Mesendoderm (in vitro differentiated cells): ENCODE results near the gene WSB2.

Source experiments
- DNase-seq: peaks from one replicate; pipeline ENCODE4 v3.0.0; 2013
- H2AK5ac ChIP-seq: 2 replicates; pipeline ENCODE4 v1.6.1; 2013; ENCODE audit warnings: low read length, inconsistent platforms
- H2BK120ac ChIP-seq: 2 replicates; pipeline ENCODE4 v1.6.1; 2013; ENCODE audit warnings: low read depth, mild to moderate bottlenecking, low read length, moderate library complexity, mixed read lengths
- H2BK15ac ChIP-seq: replicated peaks from 2 replicates; pipeline ENCODE4 v1.6.1; 2013; ENCODE audit warnings: low read depth, mild to moderate bottlenecking, moderate library complexity
- H2BK5ac ChIP-seq: 2 replicates; pipeline ENCODE4 v1.6.1; 2013; ENCODE audit warnings: low read length, inconsistent platforms
- H3K18ac ChIP-seq: 2 replicates; pipeline ENCODE4 v1.6.1; 2013; ENCODE audit warnings: mild to moderate bottlenecking, low read length, mixed read lengths
- H3K23ac ChIP-seq: one replicate; pipeline ENCODE4 v1.6.1; 2013; ENCODE audit warnings: low read length
- H3K27ac ChIP-seq: 2 replicates; pipeline ENCODE4 v1.5.1; 2013; ENCODE audit warnings: low read depth, mild to moderate bottlenecking, inconsistent platforms, low read length, moderate library complexity
- H3K27me3 ChIP-seq: 2 replicates; pipeline ENCODE4 v1.6.1; 2013; ENCODE audit warnings: low read length, control low read depth, mild to moderate bottlenecking, inconsistent platforms; ENCODE audit not compliant: insufficient read depth, poor library complexity
- H3K36me3 ChIP-seq: 2 replicates; pipeline ENCODE4 v1.6.1; 2013; ENCODE audit warnings: low read length, inconsistent platforms; ENCODE audit not compliant: control insufficient read depth, insufficient read depth
- H3K4ac ChIP-seq: one replicate; pipeline ENCODE4 v1.6.1; 2013; ENCODE audit warnings: low read depth, mild to moderate bottlenecking, low read length, moderate library complexity
- H3K4me1 ChIP-seq: 2 replicates; pipeline ENCODE4 v1.6.1; 2013; ENCODE audit warnings: low read depth, low read length, inconsistent platforms; ENCODE audit not compliant: control insufficient read depth
- H3K4me2 ChIP-seq: 2 replicates; pipeline ENCODE4 v1.6.1; 2013; ENCODE audit warnings: low read length
- H3K4me3 ChIP-seq: 2 replicates; pipeline ENCODE4 v1.5.1; 2013; ENCODE audit warnings: mild to moderate bottlenecking, low read length
- H3K56ac ChIP-seq: one replicate; pipeline ENCODE4 v1.6.1; 2013; ENCODE audit warnings: low read length
- H3K79me1 ChIP-seq: 2 replicates; pipeline ENCODE4 v1.6.1; 2013; ENCODE audit warnings: low read length, inconsistent platforms
- H3K79me2 ChIP-seq: 2 replicates; pipeline ENCODE4 v1.6.1; 2013; ENCODE audit warnings: mild to moderate bottlenecking, low read length; ENCODE audit not compliant: control insufficient read depth, insufficient read depth
- H3K9ac ChIP-seq: 2 replicates; pipeline ENCODE4 v1.6.1; 2013; ENCODE audit warnings: low read length, inconsistent platforms
- H4K5ac ChIP-seq: one replicate; pipeline ENCODE4 v1.6.1; 2013; ENCODE audit warnings: low read length
- H4K8ac ChIP-seq: one replicate; pipeline ENCODE4 v1.6.1; 2013; ENCODE audit warnings: low read depth, mild to moderate bottlenecking, control low read depth, low read length, moderate library complexity
- WGBS: extraction: QIAGEN DNeasy Blood & Tissue Kit; methylation state at CpG from one replicate; pipeline ENCODE4 v1.1.7; 2013; ENCODE audit warnings: low lambda C conversion rate, missing lambda C conversion rate; ENCODE audit not compliant: insufficient coverage; ENCODE audit errors: extremely low coverage; 5-methylcytosine and 5-hydroxymethylcytosine counted together

WSB2 gene

DNA sequence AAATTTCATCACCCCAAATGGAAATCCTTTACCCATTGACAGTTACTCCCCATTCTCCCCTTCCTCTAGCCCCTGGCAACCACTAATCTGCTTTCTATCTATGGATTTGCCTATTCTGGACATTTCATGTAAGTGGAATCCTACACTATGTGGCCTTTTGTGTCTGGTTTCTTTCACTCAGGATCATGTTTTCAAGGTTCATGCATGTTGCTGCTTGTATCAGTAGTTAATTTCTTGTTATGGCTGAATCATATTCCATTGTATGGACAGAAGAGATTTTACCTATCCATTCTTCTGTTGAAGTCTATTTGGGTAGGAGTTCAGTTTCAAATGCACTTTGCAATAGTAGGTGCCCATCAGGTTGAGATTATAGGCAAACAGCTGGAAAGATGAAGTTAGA lies 43.1 kb downstream of the WSB2 start:
- peaks cover 12% of the 10 kb centered on the region for H3K79me1 ChIP-seq
- H3K23ac ChIP-seq = no peak overlapping the region
- H3K27ac ChIP-seq = no peak overlapping the region
- peaks cover 5% of the 10 kb centered on the region for H3K4me1 ChIP-seq
- H3K27me3 ChIP-seq = no peaks in the 10 kb centered on the region
- no peak overlapping the region for H2BK15ac ChIP-seq
- H3K56ac ChIP-seq = peak overlapping the region; percentile 99
- no peak overlapping the region for H2AK5ac ChIP-seq
- DNase-seq = no peak
- no peak overlapping the region for H2BK5ac ChIP-seq
- no peak overlapping the region for H3K18ac ChIP-seq
- no peak overlapping the region for H2BK120ac ChIP-seq
- H3K9ac ChIP-seq = peak overlapping the region; percentile 96
- no peak overlapping the region for H4K8ac ChIP-seq
- H3K36me3 ChIP-seq = peaks cover 9% of the 10 kb centered on the region
- no peak overlapping the region for H4K5ac ChIP-seq
- no peak overlapping the region for H3K4me3 ChIP-seq
- H3K4me2 ChIP-seq = no peak overlapping the region
- H3K4ac ChIP-seq = no peak overlapping the region
- peaks cover 10% of the 10 kb centered on the region for H3K79me2 ChIP-seq

DNA sequence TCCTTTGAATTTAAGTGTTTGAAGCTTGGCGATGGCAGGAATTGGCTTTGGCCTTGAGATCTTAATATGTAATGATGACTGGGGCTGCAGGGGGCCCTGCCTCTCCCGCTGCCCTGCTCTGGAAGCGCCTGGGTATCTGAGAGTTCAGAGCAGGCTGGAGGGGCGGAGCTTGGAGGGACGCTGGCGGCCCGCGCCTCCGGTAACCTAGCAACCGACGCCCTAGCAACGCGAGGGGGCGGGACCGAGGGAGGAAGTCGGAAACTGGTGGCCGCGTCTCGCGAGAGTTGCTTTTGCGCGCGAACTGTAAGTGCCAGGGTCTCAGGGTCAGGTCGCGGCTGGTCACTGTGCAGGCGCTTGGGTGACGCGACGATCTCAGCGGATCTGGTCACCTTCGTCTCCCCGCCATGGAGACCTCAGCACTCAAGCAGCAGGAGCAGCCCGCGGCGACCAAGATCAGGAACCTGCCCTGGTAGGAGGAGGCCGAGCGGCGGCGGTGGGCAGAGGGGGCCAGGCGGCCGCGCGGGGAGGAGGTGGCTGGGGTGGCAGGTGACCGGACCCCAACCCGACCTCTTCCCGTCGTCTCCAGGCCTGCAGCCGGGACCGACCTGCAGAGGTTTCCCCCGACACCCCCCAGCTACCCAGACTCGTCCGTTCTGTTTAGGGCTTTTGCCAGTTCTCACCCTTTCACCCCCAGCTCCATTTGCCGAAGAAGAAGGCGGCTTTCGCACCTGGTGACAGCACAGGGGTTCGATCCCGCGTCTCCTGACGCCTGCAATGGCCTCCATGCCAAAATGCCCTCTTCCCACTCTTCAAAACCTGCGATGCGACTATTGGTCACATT lies 44.3 kb downstream of the WSB2 start, which contains the start of gene RFC5:
Gene RFC5 (plus strand): TSS at position 280 of the 841 bp plus-strand sequence. CDS start 125 bp downstream, at position 405.
- no peak within 1 kb of the TSS for H3K27ac ChIP-seq
- no peak within 1 kb of the TSS for H2BK5ac ChIP-seq
- no peak within 1 kb of the TSS for H4K8ac ChIP-seq
- no peak within 1 kb of the TSS for H4K5ac ChIP-seq
- WGBS = no CpG with 5 or more reads among the region's 61 CpGs
- H2BK120ac ChIP-seq = no peak within 1 kb of the TSS
- H3K79me1 ChIP-seq = peaks cover 12% of the 10 kb centered on the region
- H3K9ac ChIP-seq = peak within 1 kb of the TSS; percentile 96
- peaks cover 10% of the 10 kb centered on the region for H3K79me2 ChIP-seq
- DNase-seq = peak; percentile 99
- no peak within 1 kb of the TSS for H3K18ac ChIP-seq
- H3K36me3 ChIP-seq = peaks cover 7% of the 10 kb centered on the region
- no peak within 1 kb of the TSS for H3K4ac ChIP-seq
- H3K27me3 ChIP-seq = no peaks in the 10 kb centered on the region
- H3K4me3 ChIP-seq = peak within 1 kb of the TSS; percentile 92
- no peak within 1 kb of the TSS for H2AK5ac ChIP-seq
- H3K4me1 ChIP-seq = peaks cover 5% of the 10 kb centered on the region
- H2BK15ac ChIP-seq = no peak within 1 kb of the TSS
- H3K23ac ChIP-seq = no peak within 1 kb of the TSS
- H3K4me2 ChIP-seq = peak within 1 kb of the TSS; percentile 99
- H3K56ac ChIP-seq = peak within 1 kb of the TSS; percentile 99

GRCh38 chr12:118015944-118016343 lies 45.0 kb downstream of the WSB2 start:
- H3K23ac ChIP-seq = no peak overlapping the region
- H3K18ac ChIP-seq = no peak overlapping the region
- H3K56ac ChIP-seq = no peak overlapping the region
- H2BK5ac ChIP-seq = no peak overlapping the region
- no peak overlapping the region for H3K9ac ChIP-seq
- peaks cover 10% of the 10 kb centered on the region for H3K79me2 ChIP-seq
- H3K4me3 ChIP-seq = no peak overlapping the region
- H3K27ac ChIP-seq = no peak overlapping the region
- H3K79me1 ChIP-seq = peaks cover 12% of the 10 kb centered on the region
- DNase-seq = no peak
- H2BK120ac ChIP-seq = no peak overlapping the region
- H4K5ac ChIP-seq = no peak overlapping the region
- H3K4me2 ChIP-seq = no peak overlapping the region
- no CpG with 5 or more reads among the region's 9 CpGs for WGBS
- no peaks in the 10 kb centered on the region for H3K27me3 ChIP-seq
- no peak overlapping the region for H3K4ac ChIP-seq
- H4K8ac ChIP-seq = no peak overlapping the region
- peaks cover 7% of the 10 kb centered on the region for H3K36me3 ChIP-seq
- H2AK5ac ChIP-seq = no peak overlapping the region
- peaks cover 5% of the 10 kb centered on the region for H3K4me1 ChIP-seq
- H2BK15ac ChIP-seq = no peak overlapping the region

GRCh38 chr12:118015306-118015705 lies 45.7 kb downstream of the WSB2 start:
- WGBS = no CpG with 5 or more reads among the region's 2 CpGs
- Histone ChIP-seq H3K9ac (no peak overlapping the region), H3K4me2 (no peak overlapping the region), H3K4me3 (no peak overlapping the region), H3K79me2 (peaks cover 10% of the 10 kb centered on the region), H3K23ac (no peak overlapping the region), H3K79me1 (peaks cover 12% of the 10 kb centered on the region), H3K27me3 (no peaks in the 10 kb centered on the region), H2AK5ac (no peak overlapping the region), H2BK120ac (no peak overlapping the region), H3K18ac (no peak overlapping the region), H4K8ac (no peak overlapping the region), H3K36me3 (peaks cover 7% of the 10 kb centered on the region), H3K27ac (no peak overlapping the region), H3K4me1 (peaks cover 5% of the 10 kb centered on the region), H2BK5ac (no peak overlapping the region), H3K56ac (no peak overlapping the region), H4K5ac (no peak overlapping the region), H3K4ac (no peak overlapping the region), H2BK15ac (no peak overlapping the region)
- no peak for DNase-seq

DNA sequence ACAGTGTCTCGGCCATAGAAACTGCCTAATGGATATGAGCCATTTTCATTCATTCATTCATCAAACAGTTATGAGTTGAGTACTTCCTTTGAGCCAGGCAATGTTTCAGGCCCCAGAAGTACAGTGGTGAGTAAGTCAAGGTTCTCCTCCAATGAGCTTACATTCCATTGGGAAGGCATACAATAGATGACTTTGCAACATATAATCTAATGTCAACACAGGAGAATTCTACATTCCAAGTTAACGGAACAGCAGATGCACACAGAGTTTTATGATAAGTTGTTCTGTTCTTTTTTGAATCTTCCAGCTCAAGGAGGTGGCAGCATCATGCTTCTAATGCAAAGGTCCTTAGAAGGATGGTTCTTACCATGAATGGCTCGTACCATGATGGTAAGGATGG lies 47.7 kb downstream of the WSB2 start:
- no peak for DNase-seq
- no peak overlapping the region for H2BK120ac ChIP-seq
- H3K4me3 ChIP-seq = no peak overlapping the region
- no peak overlapping the region for H4K8ac ChIP-seq
- no peak overlapping the region for H3K4me2 ChIP-seq
- H3K23ac ChIP-seq = no peak overlapping the region
- no peak overlapping the region for H3K4ac ChIP-seq
- no CpG with 5 or more reads among the region's 3 CpGs for WGBS
- no peak overlapping the region for H2BK5ac ChIP-seq
- H3K18ac ChIP-seq = no peak overlapping the region
- H3K27me3 ChIP-seq = no peaks in the 10 kb centered on the region
- H3K9ac ChIP-seq = no peak overlapping the region
- no peak overlapping the region for H3K27ac ChIP-seq
- H2BK15ac ChIP-seq = no peak overlapping the region
- no peak overlapping the region for H3K56ac ChIP-seq
- H4K5ac ChIP-seq = no peak overlapping the region
- H3K79me2 ChIP-seq = peaks cover 10% of the 10 kb centered on the region
- H2AK5ac ChIP-seq = no peak overlapping the region
- H3K79me1 ChIP-seq = peaks cover 10% of the 10 kb centered on the region
- H3K4me1 ChIP-seq = peaks cover 5% of the 10 kb centered on the region
- H3K36me3 ChIP-seq = no peaks in the 10 kb centered on the region

- Histone ChIP-seq H3K4me3 (no peak overlapping the region), H3K23ac (no peak overlapping the region), H3K9ac (no peak overlapping the region), H2BK120ac (no peak overlapping the region), H3K27ac (no peak overlapping the region), H2BK15ac (no peak overlapping the region), H3K56ac (no peak overlapping the region), H4K8ac (no peak overlapping the region), H3K4ac (no peak overlapping the region), H2AK5ac (no peak overlapping the region), H3K36me3 (no peaks in the 10 kb centered on the region), H2BK5ac (no peak overlapping the region), H3K79me2 (peaks cover 1% of the 10 kb centered on the region), H3K79me1 (peaks cover 1% of the 10 kb centered on the region), H3K4me1 (no peaks in the 10 kb centered on the region), H3K27me3 (no peaks in the 10 kb centered on the region), H3K18ac (no peak overlapping the region), H4K5ac (no peak overlapping the region), H3K4me2 (no peak overlapping the region)
- DNase-seq = no peak
- no CpG with 5 or more reads among the region's 3 CpGs for WGBS
These were observed 49.0 kb downstream of the WSB2 start for GRCh38 chr12:118011961-118012360.
